DND-41 (cell line): ENCODE data around the gene FCRLA.
A peak's percentile ranks its signal among the peaks of the same experiment; 100 is the strongest.

Experiments used
- ATAC-seq: fragments of 200-7000 bp; cut with Tn5 transposase; 3 replicates; pipeline ENCODE4 v1.9.1; 2021; ENCODE audit warnings: low read depth; ENCODE audit not compliant: insufficient read depth
- DNase-seq: peaks from one replicate; pipeline ENCODE4 v3.0.0-alpha.2; 2020
- H2AFZ ChIP-seq: 2 replicates; pipeline ENCODE4 v1.6.0; 2012; ENCODE audit warnings: low read depth, low read length
- H3K27ac ChIP-seq: 2 replicates; pipeline ENCODE4 v1.5.1; 2012; ENCODE audit warnings: low read length, inconsistent platforms
- H3K27me3 ChIP-seq: fragments of 200-600 bp; sonication (generic); 2 replicates; pipeline ENCODE4 v1.6.0; 2012; ENCODE audit warnings: low read length, mild to moderate bottlenecking, inconsistent platforms; ENCODE audit not compliant: insufficient read depth, poor library complexity
- H3K36me3 ChIP-seq: 2 replicates; pipeline ENCODE4 v1.5.1; 2012; ENCODE audit warnings: low read length, inconsistent platforms; ENCODE audit not compliant: insufficient read depth
- H3K4me1 ChIP-seq: 2 replicates; pipeline ENCODE4 v1.5.1; 2012; ENCODE audit warnings: mild to moderate bottlenecking, low read length; ENCODE audit not compliant: insufficient read depth
- H3K4me2 ChIP-seq: 2 replicates; pipeline ENCODE4 v1.6.0; 2012; ENCODE audit warnings: mild to moderate bottlenecking, moderate library complexity, low read length, inconsistent platforms; ENCODE audit not compliant: insufficient read depth
- H3K4me3 ChIP-seq, 2 experiments: fragments of 200-600 bp in 1 of 2; shearing (Covaris generic) in 1 of 2; 2 replicates each; pipeline ENCODE4 v1.5.1; 2012 to 2016; ENCODE audit warnings: inconsistent platforms in 2 of 2, low read length in 2 of 2, mild to moderate bottlenecking in 2 of 2, low read depth in 1 of 2, moderate library complexity in 1 of 2
- H3K79me2 ChIP-seq: 2 replicates; pipeline ENCODE4 v1.6.0; 2012; ENCODE audit warnings: low read length, inconsistent platforms; ENCODE audit not compliant: insufficient read depth
- H3K9ac ChIP-seq: 2 replicates; pipeline ENCODE4 v1.6.0; 2012; ENCODE audit warnings: low read depth, mild to moderate bottlenecking, inconsistent platforms, low read length, moderate library complexity
- H3K9me3 ChIP-seq: 2 replicates; pipeline ENCODE4 v1.5.1; 2012; ENCODE audit warnings: low read length, moderate library complexity, mild to moderate bottlenecking, inconsistent platforms; ENCODE audit not compliant: insufficient read depth, severe bottlenecking
- H4K20me1 ChIP-seq: 2 replicates; pipeline ENCODE4 v1.6.0; 2012; ENCODE audit warnings: low read length; ENCODE audit not compliant: insufficient read depth
- EZH2 ChIP-seq: IDR thresholded peaks from 3 replicates; pipeline ENCODE4 v1.6.1; 2012; ENCODE audit warnings: borderline replicate concordance, low read depth, mild to moderate bottlenecking, moderate library complexity, low read length, inconsistent platforms; ENCODE audit not compliant: severe bottlenecking
- TF ChIP-seq, protein P1 (sequence below): IDR thresholded peaks from 2 replicates; pipeline ENCODE4 v1.5.1; 2012; ENCODE audit warnings: borderline replicate concordance, low read length, moderate library complexity, mild to moderate bottlenecking; ENCODE audit not compliant: poor library complexity, severe bottlenecking; ENCODE audit errors: extremely low read depth

The FCRLA gene

DNA sequence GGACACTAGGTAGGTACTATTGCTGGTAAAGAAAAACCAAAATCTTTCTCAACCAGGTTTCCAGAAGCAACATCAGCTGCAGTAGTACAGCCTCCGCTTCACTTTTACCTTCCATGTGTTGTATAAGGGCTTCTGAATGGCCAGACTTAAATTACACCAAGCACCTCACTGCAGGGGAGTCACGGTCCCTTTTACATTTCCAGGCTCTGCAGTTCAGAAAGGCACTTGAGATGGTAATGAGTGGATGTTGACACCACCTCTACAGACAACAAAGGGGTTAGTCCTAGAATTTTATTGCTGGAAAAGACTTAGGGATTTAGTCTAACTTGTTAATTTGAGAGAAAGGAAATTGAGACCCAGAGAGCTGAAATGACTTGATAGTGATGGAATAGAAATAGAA lies 30.6 kb downstream of the FCRLA start:
- no peak for DNase-seq
- Histone ChIP-seq H3K4me2 (no peak overlapping the region), H3K4me1 (peaks cover 11% of the 10 kb centered on the region), H3K9me3 (no peaks in the 10 kb centered on the region), H3K27me3 (peaks cover 31% of the 10 kb centered on the region), H4K20me1 (no peaks in the 10 kb centered on the region), H3K4me3 (no peak overlapping the region), H3K27ac (no peak overlapping the region), H3K9ac (no peak overlapping the region), H3K79me2 (no peaks in the 10 kb centered on the region), H3K36me3 (no peaks in the 10 kb centered on the region), H2AFZ (no peak overlapping the region)
- no peak for TF ChIP-seq EZH2
- TF ChIP-seq, protein P1, sequence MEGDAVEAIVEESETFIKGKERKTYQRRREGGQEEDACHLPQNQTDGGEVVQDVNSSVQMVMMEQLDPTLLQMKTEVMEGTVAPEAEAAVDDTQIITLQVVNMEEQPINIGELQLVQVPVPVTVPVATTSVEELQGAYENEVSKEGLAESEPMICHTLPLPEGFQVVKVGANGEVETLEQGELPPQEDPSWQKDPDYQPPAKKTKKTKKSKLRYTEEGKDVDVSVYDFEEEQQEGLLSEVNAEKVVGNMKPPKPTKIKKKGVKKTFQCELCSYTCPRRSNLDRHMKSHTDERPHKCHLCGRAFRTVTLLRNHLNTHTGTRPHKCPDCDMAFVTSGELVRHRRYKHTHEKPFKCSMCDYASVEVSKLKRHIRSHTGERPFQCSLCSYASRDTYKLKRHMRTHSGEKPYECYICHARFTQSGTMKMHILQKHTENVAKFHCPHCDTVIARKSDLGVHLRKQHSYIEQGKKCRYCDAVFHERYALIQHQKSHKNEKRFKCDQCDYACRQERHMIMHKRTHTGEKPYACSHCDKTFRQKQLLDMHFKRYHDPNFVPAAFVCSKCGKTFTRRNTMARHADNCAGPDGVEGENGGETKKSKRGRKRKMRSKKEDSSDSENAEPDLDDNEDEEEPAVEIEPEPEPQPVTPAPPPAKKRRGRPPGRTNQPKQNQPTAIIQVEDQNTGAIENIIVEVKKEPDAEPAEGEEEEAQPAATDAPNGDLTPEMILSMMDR, result no peak
- no peak for ATAC-seq

DNA sequence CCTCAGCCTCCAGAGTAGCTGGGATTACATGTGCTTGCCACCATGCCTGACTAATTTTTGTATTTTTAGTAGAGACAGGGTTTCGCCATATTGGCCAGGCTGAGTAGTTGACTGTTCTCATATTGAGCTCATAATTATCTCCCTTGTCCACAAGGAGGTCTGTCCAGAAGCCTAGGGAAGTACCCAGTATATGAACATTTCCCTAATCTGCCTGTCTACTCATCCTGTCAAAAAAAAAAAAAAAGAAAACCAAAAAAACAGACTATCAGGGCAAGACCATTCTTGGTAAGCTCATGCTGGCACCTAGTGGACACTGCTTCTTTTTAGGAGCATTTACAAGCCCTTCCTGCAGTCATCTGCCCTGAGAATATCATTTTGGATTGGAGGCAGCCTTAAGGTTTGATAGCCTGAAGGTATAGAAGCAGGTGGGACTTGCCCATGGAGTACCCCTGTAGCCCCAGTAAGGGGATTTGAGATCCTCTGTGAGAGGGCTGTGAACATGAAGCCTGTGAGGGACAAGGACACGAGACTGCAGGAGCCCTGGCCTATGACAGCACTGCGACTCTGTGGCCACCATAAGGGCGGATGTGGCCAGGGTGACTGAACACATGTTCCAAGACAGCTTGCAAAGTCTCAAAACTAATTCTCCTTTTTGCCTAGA lies 31.7 kb downstream of the FCRLA start:
- Histone ChIP-seq H3K9ac (no peak overlapping the region), H3K9me3 (no peaks in the 10 kb centered on the region), H3K27me3 (peaks cover 22% of the 10 kb centered on the region), H3K27ac (no peak overlapping the region), H4K20me1 (no peaks in the 10 kb centered on the region), H3K4me1 (peaks cover 11% of the 10 kb centered on the region), H3K4me2 (no peak overlapping the region), H2AFZ (no peak overlapping the region), H3K79me2 (no peaks in the 10 kb centered on the region), H3K4me3 (no peak overlapping the region), H3K36me3 (no peaks in the 10 kb centered on the region)
- TF ChIP-seq, protein P1, result peak; percentile 37
- TF ChIP-seq EZH2, result no peak
- ATAC-seq (peak; percentile 76), DNase-seq (peak; percentile 43)

DNA sequence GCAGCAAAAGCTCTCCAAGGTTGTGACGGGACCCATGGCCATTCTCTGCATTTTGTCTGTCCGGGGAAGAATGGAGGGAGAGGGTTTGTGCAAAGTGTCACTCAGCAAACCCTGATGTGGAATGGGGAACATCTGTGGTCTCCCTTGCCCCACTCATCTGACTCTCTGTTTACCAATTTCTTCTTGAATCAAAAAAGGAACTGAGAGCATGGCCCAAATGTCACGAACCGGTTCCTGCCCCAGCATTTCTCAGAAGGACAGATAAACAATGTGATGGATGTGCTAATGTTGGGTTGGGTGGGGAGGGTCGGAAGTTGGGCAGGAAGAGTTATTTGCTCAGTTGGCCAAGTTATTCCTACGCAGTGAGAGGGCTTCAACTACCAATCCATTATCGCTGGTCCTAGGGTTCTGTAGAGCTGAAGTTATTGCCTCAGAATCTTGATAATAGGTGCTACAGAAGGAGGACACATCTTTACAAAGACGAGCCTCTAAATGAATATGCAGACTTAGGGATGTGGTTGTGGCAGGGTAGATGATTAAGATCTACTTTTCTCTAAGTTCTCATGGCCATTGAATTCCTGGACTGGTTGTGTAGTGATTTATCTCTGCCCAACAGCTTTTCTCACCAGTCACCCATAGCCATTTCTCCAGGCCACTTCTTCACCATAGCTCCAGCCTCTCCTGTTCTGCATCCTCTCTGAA lies 33.0 kb downstream of the FCRLA start:
- DNase-seq, result no peak
- H3K27me3 ChIP-seq, result peaks cover 22% of the 10 kb centered on the region
- TF ChIP-seq, protein P1, result no peak
- TF ChIP-seq EZH2, result no peak
- peaks cover 11% of the 10 kb centered on the region for H3K4me1 ChIP-seq
- H3K4me2 ChIP-seq, result no peak overlapping the region
- H3K9me3 ChIP-seq, result no peaks in the 10 kb centered on the region
- no peaks in the 10 kb centered on the region for H3K36me3 ChIP-seq
- ATAC-seq, result no peak
- no peak overlapping the region for H2AFZ ChIP-seq
- H3K9ac ChIP-seq, result no peak overlapping the region
- no peaks in the 10 kb centered on the region for H3K79me2 ChIP-seq
- no peak overlapping the region for H3K4me3 ChIP-seq
- no peak overlapping the region for H3K27ac ChIP-seq
- no peaks in the 10 kb centered on the region for H4K20me1 ChIP-seq
